Fibroblast of pulmonary artery (primary cell): ENCODE results near the gene KIF24.
"Not testable (repeated sequence)": the region's sequence is repeated elsewhere in the genome, so short reads cannot be mapped to it uniquely, and the experiment has no call there.

ENCODE experiments used
- DNase-seq: peaks from one replicate; pipeline ENCODE4 v3.0.0-alpha.2; 2010; ENCODE audit warnings: low read depth
- H3K4me3 ChIP-seq: replicated peaks from 2 replicates; pipeline ENCODE4 v1.5.1; 2011; ENCODE audit warnings: low read depth, mild to moderate bottlenecking, control low read depth, low read length, moderate library complexity
- TF ChIP-seq, protein P1 (sequence below): IDR thresholded peaks from 2 replicates; pipeline ENCODE4 v1.5.1; 2011; ENCODE audit warnings: mild to moderate bottlenecking, control low read depth, low read length, inconsistent platforms; ENCODE audit errors: missing control alignments

Gene KIF24

DNA sequence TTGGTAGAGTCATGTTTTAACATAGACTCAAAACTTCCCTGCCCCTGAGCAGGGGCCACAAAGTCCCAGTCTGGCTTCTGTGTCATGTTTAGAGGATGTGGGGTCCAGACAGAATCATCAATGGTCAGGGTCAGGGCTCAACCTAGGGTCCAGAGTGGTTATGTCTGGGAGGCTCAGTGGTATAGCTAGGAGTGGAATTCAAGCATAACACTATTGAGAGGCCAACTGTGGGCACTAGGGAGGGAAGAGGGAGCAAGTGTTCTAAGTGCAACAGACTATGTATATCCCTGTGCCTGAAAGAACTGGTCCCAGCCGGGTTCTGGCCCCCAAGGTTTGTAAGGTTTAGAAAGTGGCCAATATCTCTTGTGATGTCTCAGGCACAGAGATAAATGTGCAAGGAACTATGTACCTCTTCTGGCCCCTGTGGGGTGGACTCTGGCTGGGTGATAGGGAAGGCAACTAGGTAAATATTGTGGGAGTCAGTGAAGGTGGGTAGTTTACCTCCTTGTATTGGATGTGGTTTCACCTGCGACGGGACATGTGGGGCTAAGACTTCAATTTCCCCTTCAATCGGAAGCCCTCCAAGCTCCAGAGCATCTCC is 33.6 kb upstream of the KIF24 start:
- TF ChIP-seq, protein P1, sequence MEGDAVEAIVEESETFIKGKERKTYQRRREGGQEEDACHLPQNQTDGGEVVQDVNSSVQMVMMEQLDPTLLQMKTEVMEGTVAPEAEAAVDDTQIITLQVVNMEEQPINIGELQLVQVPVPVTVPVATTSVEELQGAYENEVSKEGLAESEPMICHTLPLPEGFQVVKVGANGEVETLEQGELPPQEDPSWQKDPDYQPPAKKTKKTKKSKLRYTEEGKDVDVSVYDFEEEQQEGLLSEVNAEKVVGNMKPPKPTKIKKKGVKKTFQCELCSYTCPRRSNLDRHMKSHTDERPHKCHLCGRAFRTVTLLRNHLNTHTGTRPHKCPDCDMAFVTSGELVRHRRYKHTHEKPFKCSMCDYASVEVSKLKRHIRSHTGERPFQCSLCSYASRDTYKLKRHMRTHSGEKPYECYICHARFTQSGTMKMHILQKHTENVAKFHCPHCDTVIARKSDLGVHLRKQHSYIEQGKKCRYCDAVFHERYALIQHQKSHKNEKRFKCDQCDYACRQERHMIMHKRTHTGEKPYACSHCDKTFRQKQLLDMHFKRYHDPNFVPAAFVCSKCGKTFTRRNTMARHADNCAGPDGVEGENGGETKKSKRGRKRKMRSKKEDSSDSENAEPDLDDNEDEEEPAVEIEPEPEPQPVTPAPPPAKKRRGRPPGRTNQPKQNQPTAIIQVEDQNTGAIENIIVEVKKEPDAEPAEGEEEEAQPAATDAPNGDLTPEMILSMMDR = no peak
- no peak overlapping the region for H3K4me3 ChIP-seq
- no peak for DNase-seq

DNA sequence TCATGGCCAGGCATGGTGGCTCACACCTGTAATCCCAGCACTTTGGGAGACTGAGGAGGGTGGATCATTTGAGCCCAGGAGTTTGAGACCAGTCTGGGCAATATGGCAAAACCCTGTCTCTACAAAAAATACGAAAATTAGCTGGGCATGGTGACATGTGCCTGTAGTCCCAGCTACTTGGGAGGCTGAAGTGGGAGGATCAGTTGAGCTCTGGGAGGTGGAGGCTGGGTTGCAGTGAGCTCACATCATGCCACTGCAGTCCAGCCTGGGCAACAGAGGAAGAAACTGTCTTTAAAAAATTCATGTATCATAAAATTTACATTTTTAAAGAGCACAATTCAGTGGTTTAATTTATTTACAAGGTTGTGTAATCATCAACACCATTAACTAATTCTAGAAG is 23.9 kb upstream of the KIF24 start:
- not testable (repeated sequence) for H3K4me3 ChIP-seq, DNase-seq

DNA sequence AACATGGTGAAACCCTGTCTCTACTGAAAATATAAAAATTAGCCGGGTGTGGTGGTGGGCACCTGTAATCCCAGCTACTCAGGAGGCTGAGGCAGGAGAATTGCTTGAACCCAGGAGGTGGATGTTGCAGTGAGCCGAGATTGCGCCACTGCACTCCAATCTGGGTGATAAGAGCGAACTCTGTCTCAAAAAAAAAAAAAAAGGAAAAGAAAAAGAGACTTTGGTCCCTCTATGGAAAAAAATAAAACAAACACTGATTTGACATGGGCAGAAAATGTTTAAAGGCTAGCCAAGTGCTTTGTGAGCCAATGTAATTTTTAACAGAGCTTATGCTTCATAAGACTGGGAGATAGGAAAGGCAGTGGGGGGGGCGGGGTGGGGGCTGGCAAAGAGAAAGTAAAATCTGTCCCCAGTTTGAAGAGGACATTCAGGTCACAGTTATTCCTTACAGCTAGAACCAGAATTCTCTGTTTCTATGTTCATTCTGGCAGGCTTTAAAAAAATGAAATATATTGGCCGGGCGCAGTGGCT is 23.1 kb upstream of the KIF24 start:
- H3K4me3 ChIP-seq, DNase-seq: not testable (repeated sequence)

DNA sequence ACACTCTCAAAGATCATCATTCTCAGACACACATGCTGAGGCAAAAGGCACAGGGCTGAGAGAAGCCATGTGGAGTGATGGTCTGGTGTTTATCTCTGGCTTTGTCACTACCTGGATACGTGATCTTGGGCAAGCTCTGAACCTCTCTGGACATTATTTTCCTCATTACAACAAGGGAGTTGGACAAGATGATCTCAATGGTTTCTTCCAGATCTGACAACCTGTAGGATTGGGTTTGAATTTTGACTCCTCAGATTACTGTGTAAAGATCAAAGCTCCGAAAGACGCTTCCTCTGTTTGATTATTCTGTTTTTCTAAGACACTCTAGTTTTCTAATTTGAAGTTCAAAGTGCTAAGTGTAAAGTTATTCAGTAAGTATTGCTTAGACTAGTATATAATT is 20.3 kb upstream of the KIF24 start:
- no peak for DNase-seq
- TF ChIP-seq, protein P1 = no peak
- H3K4me3 ChIP-seq = no peak overlapping the region

DNA sequence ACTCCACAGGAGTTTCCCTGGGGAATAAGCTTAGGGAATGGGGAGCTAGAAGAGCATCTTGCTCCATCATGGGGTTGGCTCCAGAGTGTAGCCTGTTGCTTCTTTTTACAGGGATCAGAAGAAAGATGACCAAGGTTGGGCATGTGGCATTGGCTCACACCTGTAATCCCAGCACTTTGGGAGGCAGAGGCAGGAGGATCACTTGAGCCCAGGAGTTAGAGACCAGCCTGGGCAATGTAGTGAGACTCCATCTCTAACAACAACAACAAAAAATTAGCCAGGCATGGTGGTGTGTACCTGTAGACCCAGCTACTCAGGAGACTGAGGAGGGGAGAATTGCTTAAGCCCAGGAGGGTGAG is 18.7 kb upstream of the KIF24 start:
- no peak overlapping the region for H3K4me3 ChIP-seq
- DNase-seq = no peak
- TF ChIP-seq, protein P1 = no peak

DNA sequence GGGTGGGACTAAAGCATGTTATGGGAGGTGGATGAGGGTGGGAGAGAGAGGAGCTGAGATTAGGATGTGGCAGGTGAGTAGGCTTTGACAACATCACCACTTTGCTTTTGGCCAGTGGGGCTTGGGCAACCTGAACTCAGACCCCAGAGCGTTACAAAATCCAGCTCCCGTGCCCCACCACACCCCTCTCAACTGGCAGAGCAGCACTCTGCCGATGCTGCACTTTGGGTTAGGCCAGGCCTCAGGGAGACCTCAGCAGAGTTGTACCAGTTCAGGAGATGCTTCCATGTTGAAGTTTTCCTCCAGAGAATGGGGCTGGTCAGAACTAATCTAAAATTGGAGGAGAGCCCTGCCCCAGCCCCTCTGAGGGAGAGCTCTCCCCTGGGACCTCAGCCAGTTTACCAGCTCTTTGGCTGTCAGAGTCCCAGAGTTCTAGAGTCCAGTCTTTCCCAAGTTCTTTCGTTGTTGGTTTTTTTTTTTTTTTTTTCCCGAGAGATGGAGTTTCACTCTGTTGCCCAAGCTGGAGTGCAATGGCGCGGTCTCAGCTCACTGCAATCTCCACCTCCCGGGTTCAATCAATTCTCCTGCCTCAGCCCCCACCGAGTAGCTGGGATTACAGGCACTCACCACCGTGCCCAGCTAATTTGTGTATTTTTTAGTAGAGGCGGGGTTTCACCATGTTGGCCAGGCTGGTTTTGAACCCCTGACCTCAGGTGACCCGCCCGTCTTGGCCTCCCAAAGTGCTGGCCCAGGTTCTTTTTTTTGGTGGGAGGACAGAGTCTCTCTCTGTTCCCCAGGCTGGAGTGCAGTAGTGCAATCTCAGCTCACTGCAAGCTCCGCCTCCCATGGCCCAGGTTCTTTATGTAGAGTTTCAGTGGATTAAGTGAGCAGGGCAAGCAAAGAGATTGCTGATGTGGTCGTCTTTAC is 18.1 kb upstream of the KIF24 start:
- TF ChIP-seq, protein P1 = no peak
- DNase-seq = no peak
- H3K4me3 ChIP-seq = no peak overlapping the region

DNA sequence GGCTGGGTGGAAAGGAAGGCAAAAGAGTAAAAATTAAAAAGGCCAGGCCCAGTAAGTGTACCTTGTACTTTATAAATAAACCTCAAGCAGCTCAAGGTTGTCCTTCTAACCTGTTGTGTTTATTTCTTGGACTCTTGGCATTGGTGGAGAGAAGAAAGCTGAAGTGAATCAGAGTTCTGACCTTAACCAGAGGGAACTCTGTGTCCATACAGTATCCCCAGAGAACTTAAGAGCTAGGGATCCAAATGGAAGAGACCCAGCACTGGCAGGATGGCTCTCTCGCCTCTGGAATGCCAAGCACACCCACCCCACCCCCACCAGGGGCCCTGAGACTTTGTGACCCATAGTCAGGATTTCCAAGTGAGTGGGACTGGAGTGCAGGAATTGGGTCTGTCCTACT is 14.5 kb upstream of the KIF24 start:
- H3K4me3 ChIP-seq = no peak overlapping the region
- TF ChIP-seq, protein P1 = no peak
- no peak for DNase-seq

DNA sequence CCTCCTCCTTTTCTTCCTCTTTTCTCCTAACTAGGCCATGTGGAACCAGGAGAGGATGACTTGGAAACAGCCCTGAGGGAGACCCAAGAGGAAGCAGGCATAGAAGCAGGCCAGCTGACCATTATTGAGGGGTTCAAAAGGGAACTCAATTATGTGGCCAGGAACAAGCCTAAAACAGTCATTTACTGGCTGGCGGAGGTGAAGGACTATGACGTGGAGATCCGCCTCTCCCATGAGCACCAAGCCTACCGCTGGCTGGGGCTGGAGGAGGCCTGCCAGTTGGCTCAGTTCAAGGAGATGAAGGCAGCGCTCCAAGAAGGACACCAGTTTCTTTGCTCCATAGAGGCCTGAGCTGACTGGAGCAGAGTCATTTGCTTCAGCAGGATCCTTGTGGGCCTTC is 14.0 kb upstream of the KIF24 start:
- H3K4me3 ChIP-seq = no peak overlapping the region
- no peak for DNase-seq
- TF ChIP-seq, protein P1 = no peak
